Fibroblast of lung (primary cell): ENCODE results near the gene PFKFB2.

ENCODE experiments used
- EZH2 ChIP-seq: IDR thresholded peaks from 2 replicates; pipeline ENCODE4 v1.5.1; 2012; ENCODE audit warnings: low read length, control low read depth, mild to moderate bottlenecking; ENCODE audit errors: missing control alignments
- TF ChIP-seq, protein P1 (sequence below), 2 donors: IDR thresholded peaks in 1 of 2; conservative IDR thresholded peaks in 1 of 2; 1 replicate in 1 of 2; 2 replicates in 1 of 2; pipeline ENCODE4 v1.5.1; 2011 to 2012; ENCODE audit warnings: low read length in 2 of 2, control low read depth in 1 of 2, inconsistent platforms in 1 of 2, low read depth in 1 of 2, mild to moderate bottlenecking in 1 of 2

- TF ChIP-seq, protein P1, sequence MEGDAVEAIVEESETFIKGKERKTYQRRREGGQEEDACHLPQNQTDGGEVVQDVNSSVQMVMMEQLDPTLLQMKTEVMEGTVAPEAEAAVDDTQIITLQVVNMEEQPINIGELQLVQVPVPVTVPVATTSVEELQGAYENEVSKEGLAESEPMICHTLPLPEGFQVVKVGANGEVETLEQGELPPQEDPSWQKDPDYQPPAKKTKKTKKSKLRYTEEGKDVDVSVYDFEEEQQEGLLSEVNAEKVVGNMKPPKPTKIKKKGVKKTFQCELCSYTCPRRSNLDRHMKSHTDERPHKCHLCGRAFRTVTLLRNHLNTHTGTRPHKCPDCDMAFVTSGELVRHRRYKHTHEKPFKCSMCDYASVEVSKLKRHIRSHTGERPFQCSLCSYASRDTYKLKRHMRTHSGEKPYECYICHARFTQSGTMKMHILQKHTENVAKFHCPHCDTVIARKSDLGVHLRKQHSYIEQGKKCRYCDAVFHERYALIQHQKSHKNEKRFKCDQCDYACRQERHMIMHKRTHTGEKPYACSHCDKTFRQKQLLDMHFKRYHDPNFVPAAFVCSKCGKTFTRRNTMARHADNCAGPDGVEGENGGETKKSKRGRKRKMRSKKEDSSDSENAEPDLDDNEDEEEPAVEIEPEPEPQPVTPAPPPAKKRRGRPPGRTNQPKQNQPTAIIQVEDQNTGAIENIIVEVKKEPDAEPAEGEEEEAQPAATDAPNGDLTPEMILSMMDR (conservative IDR thresholded peaks at IDR 0.05 in 1 of 2, IDR thresholded peaks at IDR 0.05 in 1 of 2; ENCODE audit: low read depth in 1 of 2, low read length in 2 of 2) = no peak
- no peak for TF ChIP-seq EZH2
Observed at GRCh38 chr1:207067185-207067584, 14.1 kb downstream of the PFKFB2 start.
